ENCODE results near the gene GSAP.

GSAP gene

GRCh38 chr7:77438131-77438530 is 22.0 kb upstream of the GSAP start:
- no peak for FAIRE-seq

- FAIRE-seq = no peak
Observed at GRCh38 chr7:77434570-77435275, 18.6 kb upstream of the GSAP start.

GRCh38 chr7:77433901-77434300 is 17.8 kb upstream of the GSAP start:
- FAIRE-seq = no peak

- no peak for FAIRE-seq
Observed at GRCh38 chr7:77430927-77431326, 14.8 kb upstream of the GSAP start.

- FAIRE-seq = no peak
Observed at GRCh38 chr7:77428777-77429231, 12.7 kb upstream of the GSAP start.

GRCh38 chr7:77427996-77428603 is 12.0 kb upstream of the GSAP start:
- FAIRE-seq = no peak

GRCh38 chr7:77426521-77427051 is 10.4 kb upstream of the GSAP start:
- FAIRE-seq = no peak

GRCh38 chr7:77426052-77426404 is 9.9 kb upstream of the GSAP start:
- FAIRE-seq = no peak

GRCh38 chr7:77425101-77426051 is 9.2 kb upstream of the GSAP start:
- no peak for FAIRE-seq

GRCh38 chr7:77422500-77422899 is 6.4 kb upstream of the GSAP start:
- no peak for FAIRE-seq

GRCh38 chr7:77420986-77421672 is 5.0 kb upstream of the GSAP start:
- FAIRE-seq = no peak

- FAIRE-seq = no peak
Observed at GRCh38 chr7:77420438-77420837, 4.3 kb upstream of the GSAP start.

- no peak for FAIRE-seq
Observed at GRCh38 chr7:77419102-77419501, 3.0 kb upstream of the GSAP start.

- FAIRE-seq = no peak
Observed at GRCh38 chr7:77417801-77418200, 1.7 kb upstream of the GSAP start.

- no peak for FAIRE-seq
Observed at GRCh38 chr7:77416621-77417371, 647 bp upstream of the GSAP start.

- no peak for FAIRE-seq
Observed at GRCh38 chr7:77415476-77415822, 700 bp downstream of the GSAP start.

GRCh38 chr7:77413861-77414424 is 2.2 kb downstream of the GSAP start:
- FAIRE-seq = no peak

- no peak for FAIRE-seq
Observed at GRCh38 chr7:77413128-77413527, 3.0 kb downstream of the GSAP start.

- no peak for FAIRE-seq
Observed at GRCh38 chr7:77409739-77410547, 6.2 kb downstream of the GSAP start.

- FAIRE-seq = no peak
Observed at GRCh38 chr7:77409005-77409738, 7.0 kb downstream of the GSAP start.

All from G401.6 (cell line).